ENCODE measurements around the gene BHLHA9. TPM values are rescaled to one million over a fixed set of nuclear protein-coding genes. Genes with fewer than 3 reads are reported as not detected.
"Not testable (repeated sequence)": the region's sequence is repeated elsewhere in the genome, so short reads cannot be mapped to it uniquely, and the experiment has no call there.

The BHLHA9 gene
- total RNA-seq, 2 experiments from 2014 or later: not detected

- intact Hi-C loops (cut with micrococcal nuclease): no loop called here
- TF ChIP-seq CTCF (IDR thresholded peaks at IDR 0.05): no peak
- Mint-ChIP-seq H3K9me3 (no peaks in the 10 kb centered on the region), H3K4me3 (no peak overlapping the region), H3K27ac (no peak overlapping the region), H3K27me3 (peaks cover 26% of the 10 kb centered on the region), H3K36me3 (ENCODE audit: low read depth) (no peaks in the 10 kb centered on the region), H3K4me1 (ENCODE audit: low read depth) (peaks cover 11% of the 10 kb centered on the region)
- DNase-seq (no peak), ATAC-seq (no peak)
- ChIA-PET POLR2A (no interaction called here), CTCF (interaction anchor here (1.1 kb wide), 1 partner anchor 99 kb away, joined by 3 read pairs; no protein-coding TSS in a partner anchor)
Measured at GRCh38 chr17:1234455-1234854, 35.8 kb upstream of the BHLHA9 start.

GRCh38 chr17:1237471-1237870 lies 32.8 kb upstream of the BHLHA9 start:
- Mint-ChIP-seq H3K4me1 (ENCODE audit: low read depth) (peaks cover 14% of the 10 kb centered on the region), H3K27me3 (peaks cover 20% of the 10 kb centered on the region), H3K36me3 (ENCODE audit: low read depth) (no peaks in the 10 kb centered on the region), H3K9me3 (no peaks in the 10 kb centered on the region), H3K4me3 (no peak overlapping the region), H3K27ac (no peak overlapping the region)
- no peak for TF ChIP-seq CTCF (IDR thresholded peaks at IDR 0.05)
- DNase-seq (no peak), ATAC-seq (no peak)
- CTCF ChIA-PET: no interaction called here
- intact Hi-C loops (cut with micrococcal nuclease): no loop called here
- POLR2A ChIA-PET: no interaction called here

GRCh38 chr17:1239210-1239609 lies 31.0 kb upstream of the BHLHA9 start:
- POLR2A ChIA-PET: no interaction called here
- H3K4me3 Mint-ChIP-seq: no peak overlapping the region
- CTCF ChIA-PET: no interaction called here

GRCh38 chr17:1240426-1240825 lies 29.8 kb upstream of the BHLHA9 start:
- H3K4me3 Mint-ChIP-seq; POLR2A ChIA-PET; H3K27ac Mint-ChIP-seq; DNase-seq; intact Hi-C loops (cut with micrococcal nuclease); ATAC-seq; H3K9me3 Mint-ChIP-seq; H3K36me3 Mint-ChIP-seq (ENCODE audit: low read depth): not testable (repeated sequence)
- H3K27me3 Mint-ChIP-seq: peaks cover 14% of the 10 kb centered on the region
- peaks cover 14% of the 10 kb centered on the region for H3K4me1 Mint-ChIP-seq (ENCODE audit: low read depth)
- CTCF ChIA-PET: interaction anchor here (1.0 kb wide), 1 partner anchor 118 kb away, joined by 3 read pairs; no protein-coding TSS in a partner anchor

More at GRCh38 chr17:1239210-1239609, 31.0 kb upstream of the BHLHA9 start:
- no peak for TF ChIP-seq CTCF (IDR thresholded peaks at IDR 0.05)
- Mint-ChIP-seq H3K4me1 (ENCODE audit: low read depth) (peaks cover 14% of the 10 kb centered on the region), H3K36me3 (ENCODE audit: low read depth) (no peaks in the 10 kb centered on the region), H3K27me3 (peaks cover 14% of the 10 kb centered on the region), H3K27ac (no peak overlapping the region), H3K9me3 (no peaks in the 10 kb centered on the region)
- DNase-seq (no peak), ATAC-seq (no peak)
- intact Hi-C loops (cut with micrococcal nuclease): no loop called here

GRCh38 chr17:1241929-1242328 lies 28.3 kb upstream of the BHLHA9 start:
- Mint-ChIP-seq H3K36me3 (ENCODE audit: low read depth) (no peaks in the 10 kb centered on the region), H3K27me3 (peaks cover 14% of the 10 kb centered on the region), H3K9me3 (no peaks in the 10 kb centered on the region), H3K27ac (no peak overlapping the region), H3K4me1 (ENCODE audit: low read depth) (peaks cover 14% of the 10 kb centered on the region), H3K4me3 (no peak overlapping the region)
- intact Hi-C loops (cut with micrococcal nuclease): no loop called here
- no peak for TF ChIP-seq CTCF (IDR thresholded peaks at IDR 0.05)
- ATAC-seq: no peak
- DNase-seq: no peak
- ChIA-PET CTCF (no interaction called here), POLR2A (no interaction called here)

GRCh38 chr17:1244606-1245012 lies 25.6 kb upstream of the BHLHA9 start:
- Mint-ChIP-seq H3K4me3 (no peak overlapping the region), H3K4me1 (ENCODE audit: low read depth) (peaks cover 8% of the 10 kb centered on the region), H3K27me3 (peaks cover 11% of the 10 kb centered on the region), H3K27ac (no peak overlapping the region), H3K9me3 (peaks cover 2% of the 10 kb centered on the region), H3K36me3 (ENCODE audit: low read depth) (no peaks in the 10 kb centered on the region)
- POLR2A ChIA-PET: no interaction called here
- ATAC-seq: no peak
- no peak for DNase-seq
- TF ChIP-seq CTCF (IDR thresholded peaks at IDR 0.05): no peak
- CTCF ChIA-PET: no interaction called here
- intact Hi-C loops (cut with micrococcal nuclease): no loop called here

All from activated CD8-positive, alpha-beta T cell treated with anti-CD3 and anti-CD28 coated beads for 36 hours (primary cell).